HEK293 (cell line): ENCODE measurements around the gene ADCY4.

Experiments used
- CTCF ChIA-PET: fragments of 350-600 bp; formaldehyde crosslinking; extraction: SDS; loops from one replicate; lab custom pipeline; 2021; ENCODE audit warnings: antibody characterized with exemption; lab: Yijun Ruan, JAX
- POLR2A ChIA-PET: fragments of 300-600 bp; formaldehyde crosslinking; extraction: SDS; loops from one replicate; lab custom pipeline; 2020; ENCODE audit warnings: antibody characterized with exemption, inconsistent platforms; lab: Yijun Ruan, JAX
- H3K27ac ChIP-seq: fragments of 200-500 bp; sonication (Bioruptor generic); 2 replicates; pipeline ENCODE4 v1.5.1; 2014; ENCODE audit warnings: low read depth, low read length, control low read depth, inconsistent platforms; ENCODE audit errors: extremely low read depth
- H3K36me3 ChIP-seq, 2 experiments: fragments of 200-500 bp in 1 of 2; sonication (Bioruptor generic) in 1 of 2; 1 replicate in 1 of 2; 2 replicates in 1 of 2; pipeline ENCODE4 v1.5.1; 2014 to 2017; ENCODE audit warnings: inconsistent platforms in 2 of 2, low read length in 2 of 2; ENCODE audit not compliant: control insufficient read depth in 2 of 2, insufficient read depth in 1 of 2
- H3K4me1 ChIP-seq: fragments of 200-500 bp; sonication (Bioruptor generic); 2 replicates; pipeline ENCODE4 v1.5.1; 2014; ENCODE audit warnings: mild to moderate bottlenecking, low read length, inconsistent platforms; ENCODE audit not compliant: control insufficient read depth, insufficient read depth
- H3K4me3 ChIP-seq: 2 replicates; pipeline ENCODE4 v1.5.1; 2011; ENCODE audit warnings: low read depth, mild to moderate bottlenecking, control low read depth, low read length, moderate library complexity
- H3K9me3 ChIP-seq: fragments of 200-500 bp; sonication (Bioruptor generic); 2 replicates; pipeline ENCODE4 v1.5.1; 2014; ENCODE audit warnings: low read depth, low read length, inconsistent platforms; ENCODE audit not compliant: control insufficient read depth, insufficient read depth
- ELK4 ChIP-seq: IDR thresholded peaks from 2 replicates; pipeline ENCODE4 v1.6.1; 2011; ENCODE audit warnings: mild to moderate bottlenecking, low read depth, low read length, borderline replicate concordance
- GLI2 ChIP-seq: fragments of 450-650 bp; formaldehyde crosslinking; IDR thresholded peaks from 2 replicates; pipeline ENCODE4; 2017; ENCODE audit warnings: missing biosample characterization, missing genetic modification characterization, low read depth, borderline replicate concordance
- KLF17 ChIP-seq: fragments of 450-650 bp; formaldehyde crosslinking; IDR thresholded peaks from 2 replicates; pipeline ENCODE4 v1.5.1; 2016; ENCODE audit warnings: missing biosample characterization, missing genetic modification characterization
- MZF1 ChIP-seq: fragments of 450-650 bp; formaldehyde crosslinking; IDR thresholded peaks from 2 replicates; pipeline ENCODE4 v1.5.1; 2017; ENCODE audit warnings: missing biosample characterization, missing genetic modification characterization, borderline replicate concordance
- OSR2 ChIP-seq: fragments of 450-650 bp; formaldehyde crosslinking; IDR thresholded peaks from 2 replicates; pipeline ENCODE4 v1.5.1; 2016; ENCODE audit warnings: missing biosample characterization, missing genetic modification characterization
- PRDM1 ChIP-seq: fragments of 450-650 bp; formaldehyde crosslinking; IDR thresholded peaks from 2 replicates; pipeline ENCODE4; 2016; ENCODE audit warnings: missing biosample characterization, missing genetic modification characterization
- REPIN1 ChIP-seq: fragments of 450-650 bp; formaldehyde crosslinking; IDR thresholded peaks from 2 replicates; pipeline ENCODE4 v1.5.1; 2017; ENCODE audit warnings: missing biosample characterization, missing genetic modification characterization, low read depth
- SP7 ChIP-seq: fragments of 450-650 bp; formaldehyde crosslinking; IDR thresholded peaks from 2 replicates; pipeline ENCODE4 v1.5.1; 2016; ENCODE audit warnings: missing biosample characterization, missing genetic modification characterization
- YY2 ChIP-seq: fragments of 450-650 bp; formaldehyde crosslinking; IDR thresholded peaks from 2 replicates; pipeline ENCODE4 v1.5.1; 2016; ENCODE audit warnings: missing biosample characterization, missing genetic modification characterization
- ZBTB17 ChIP-seq: fragments of 450-650 bp; formaldehyde crosslinking; IDR thresholded peaks from 2 replicates; pipeline ENCODE4 v1.5.1; 2016; ENCODE audit warnings: missing biosample characterization, missing genetic modification characterization
- ZBTB21 ChIP-seq: fragments of 450-650 bp; formaldehyde crosslinking; IDR thresholded peaks from 2 replicates; pipeline ENCODE4 v1.5.1; 2017; ENCODE audit warnings: missing biosample characterization, missing genetic modification characterization
- ZBTB44 ChIP-seq: fragments of 450-650 bp; IDR thresholded peaks from 2 replicates; pipeline ENCODE4 v1.5.1; 2018; ENCODE audit warnings: missing biosample characterization, mild to moderate bottlenecking, missing genetic modification characterization
- ZBTB49 ChIP-seq: fragments of 450-650 bp; formaldehyde crosslinking; IDR thresholded peaks from 2 replicates; pipeline ENCODE4 v1.5.1; 2016; ENCODE audit warnings: missing biosample characterization, missing genetic modification characterization, low read depth
- ZFP3 ChIP-seq: fragments of 450-650 bp; formaldehyde crosslinking; IDR thresholded peaks from 2 replicates; pipeline ENCODE4 v1.5.1; 2016; ENCODE audit warnings: low read depth, missing biosample characterization, missing genetic modification characterization
- ZNF132 ChIP-seq: fragments of 450-650 bp; formaldehyde crosslinking; IDR thresholded peaks from 2 replicates; pipeline ENCODE4 v1.5.1; 2017; ENCODE audit warnings: missing biosample characterization, missing genetic modification characterization, borderline replicate concordance
- ZNF16 ChIP-seq: fragments of 450-650 bp; formaldehyde crosslinking; IDR thresholded peaks from 2 replicates; pipeline ENCODE4 v1.5.1; 2016; ENCODE audit warnings: low read depth, missing biosample characterization, missing genetic modification characterization
- ZNF184 ChIP-seq: fragments of 450-650 bp; IDR thresholded peaks from 2 replicates; pipeline ENCODE4 v1.5.1; 2018; ENCODE audit warnings: missing biosample characterization, mild to moderate bottlenecking, missing genetic modification characterization
- ZNF221 ChIP-seq: fragments of 450-650 bp; formaldehyde crosslinking; IDR thresholded peaks from 2 replicates; pipeline ENCODE4 v1.5.1; 2017; ENCODE audit warnings: missing biosample characterization, missing genetic modification characterization, borderline replicate concordance
- ZNF23 ChIP-seq: fragments of 450-650 bp; formaldehyde crosslinking; IDR thresholded peaks from 2 replicates; pipeline ENCODE4 v1.5.1; 2016; ENCODE audit warnings: missing biosample characterization, missing genetic modification characterization, borderline replicate concordance
- ZNF302 ChIP-seq: fragments of 450-650 bp; formaldehyde crosslinking; IDR thresholded peaks from 2 replicates; pipeline ENCODE4 v1.5.1; 2016; ENCODE audit warnings: missing biosample characterization, missing genetic modification characterization, low read depth
- ZNF335 ChIP-seq: fragments of 450-650 bp; formaldehyde crosslinking; conservative IDR thresholded peaks from 2 replicates; pipeline ENCODE4 v1.5.1; 2016; ENCODE audit warnings: missing biosample characterization, missing genetic modification characterization
- ZNF341 ChIP-seq: fragments of 450-650 bp; formaldehyde crosslinking; IDR thresholded peaks from 2 replicates; pipeline ENCODE4; 2016; ENCODE audit warnings: low read depth, missing biosample characterization, missing genetic modification characterization
- ZNF350 ChIP-seq: fragments of 450-650 bp; formaldehyde crosslinking; IDR thresholded peaks from 2 replicates; pipeline ENCODE4 v1.5.0; 2017; ENCODE audit warnings: missing biosample characterization, mild to moderate bottlenecking, missing genetic modification characterization
- ZNF362 ChIP-seq: fragments of 450-650 bp; formaldehyde crosslinking; IDR thresholded peaks from 2 replicates; pipeline ENCODE4 v1.5.1; 2016; ENCODE audit warnings: missing biosample characterization, missing genetic modification characterization
- ZNF423 ChIP-seq: fragments of 450-650 bp; formaldehyde crosslinking; IDR thresholded peaks from 2 replicates; pipeline ENCODE4 v1.5.1; 2016; ENCODE audit warnings: missing biosample characterization, missing genetic modification characterization
- ZNF548 ChIP-seq: fragments of 450-650 bp; formaldehyde crosslinking; IDR thresholded peaks from 2 replicates; pipeline ENCODE4 v1.5.1; 2016; ENCODE audit warnings: missing biosample characterization, missing genetic modification characterization
- ZNF558 ChIP-seq: fragments of 450-650 bp; formaldehyde crosslinking; IDR thresholded peaks from 2 replicates; pipeline ENCODE4 v1.5.1; 2016; ENCODE audit warnings: missing biosample characterization, missing genetic modification characterization
- ZNF624 ChIP-seq: fragments of 450-650 bp; formaldehyde crosslinking; IDR thresholded peaks from 2 replicates; pipeline ENCODE4 v1.5.1; 2017; ENCODE audit warnings: missing biosample characterization, missing genetic modification characterization
- ZNF76 ChIP-seq: fragments of 450-650 bp; formaldehyde crosslinking; IDR thresholded peaks from 2 replicates; pipeline ENCODE4; 2016; ENCODE audit warnings: low read depth, missing biosample characterization, missing genetic modification characterization, borderline replicate concordance
- ZXDB ChIP-seq: fragments of 450-650 bp; formaldehyde crosslinking; IDR thresholded peaks from 2 replicates; pipeline ENCODE4 v1.5.1; 2016; ENCODE audit warnings: missing biosample characterization, missing genetic modification characterization

Gene ADCY4

GRCh38 chr14:24366721-24367513 is 32.0 kb upstream of the ADCY4 start (continued):
- TF ChIP-seq REPIN1 (tag by site-specific recombination): no peak
- TF ChIP-seq ZBTB49: 0 out of 2 replicates have a peak, but pooled peaks have one; percentile 51
- no peak for TF ChIP-seq YY2 (tag by site-specific recombination)
- peak; percentile 45 for TF ChIP-seq OSR2 (tag by site-specific recombination)
- peak; percentile 71 for TF ChIP-seq ZXDB (tag by site-specific recombination)
- no peak for TF ChIP-seq ZNF221 (tag by site-specific recombination)

GRCh38 chr14:24366413-24366720 is 31.5 kb upstream of the ADCY4 start:
- H3K9me3 ChIP-seq: no peaks in the 10 kb centered on the region
- peak overlapping the region; percentile 97 for H3K27ac ChIP-seq
- peaks cover 12% of the 10 kb centered on the region for H3K4me1 ChIP-seq
- POLR2A ChIA-PET: interaction anchor here (0.6 to 2.3 kb wide), 12 partner anchors 10 to 1128 kb away, joined by 3 to 45 read pairs (median 4); partner anchors contain the start of genes CBLN3, KHNYN, NYNRIN and RABGGTA
- H3K4me3 ChIP-seq: peak overlapping the region; percentile 39
- peaks cover 0 to 16% of the 10 kb centered on the region in 2 experiments; a peak in 2 of 3 replicates for H3K36me3 ChIP-seq
- CTCF ChIA-PET: interaction anchor here (0.6 to 2.3 kb wide), 25 partner anchors 9 to 123 kb away, joined by 3 to 96 read pairs (median 5); partner anchors contain the start of genes CBLN3, KHNYN, SDR39U1 and TINF2
- TF ChIP-seq SP7: peak; percentile 50; the same call in 1 of the 2 replicates
- no peak for TF ChIP-seq ZBTB44 (tag by site-specific recombination)
- TF ChIP-seq ZNF132: no peak
- no peak for TF ChIP-seq ZNF548 (tag by site-specific recombination)
- TF ChIP-seq ZNF302 (tag by site-specific recombination): no peak
- TF ChIP-seq REPIN1 (tag by site-specific recombination): no peak
- peak; percentile 44 for TF ChIP-seq ZBTB21 (tag by site-specific recombination)
- no peak for TF ChIP-seq GLI2
- no peak for TF ChIP-seq ZNF423
- TF ChIP-seq ZNF184: no peak
- no peak for TF ChIP-seq ZNF16 (tag by site-specific recombination)
- TF ChIP-seq KLF17 (tag by site-specific recombination): no peak; the same call in 1 of the 2 replicates
- TF ChIP-seq PRDM1: no peak
- no peak for TF ChIP-seq ZNF624 (tag by site-specific recombination)
- no peak for TF ChIP-seq MZF1
- peak; percentile 92 for TF ChIP-seq ZNF341 (tag by site-specific recombination)
- TF ChIP-seq ZNF558 (tag by site-specific recombination): no peak
- no peak for TF ChIP-seq ZFP3 (tag by site-specific recombination)
- no peak for TF ChIP-seq ELK4
- TF ChIP-seq ZNF350 (tag by site-specific recombination): no peak
- TF ChIP-seq ZNF76: no peak
- TF ChIP-seq ZNF362: peak; percentile 70
- TF ChIP-seq ZNF23 (tag by site-specific recombination): no peak
- peak; percentile 8; the same call in 1 of the 2 replicates for TF ChIP-seq ZBTB17 (tag by site-specific recombination)
- peak; percentile 57; the same call in 1 of the 2 replicates for TF ChIP-seq ZNF335 (tag by site-specific recombination)
